Activated CD4-positive, alpha-beta T cell treated with anti-CD3 and anti-CD28 coated beads for 36 hours (primary cell): ENCODE results near the gene DNASE1L1. TPM values are rescaled to one million over a fixed set of nuclear protein-coding genes. Genes with fewer than 3 reads are reported as not detected.

ENCODE experiments used
- ATAC-seq: fragments of 200-7000 bp; cut with Tn5 transposase; one replicate; pipeline ENCODE4 v1.10.0; 2021; ENCODE audit warnings: mild to moderate bottlenecking, moderate library complexity
- CTCF ChIA-PET: fragments of 350-600 bp; sonication (Branson Sonifier 250); formaldehyde crosslinking; loops from one replicate; lab custom pipeline; 2021; ENCODE audit warnings: antibody characterized with exemption; lab: Charles Lee
- POLR2A ChIA-PET: fragments of 350-600 bp; sonication (Branson Sonifier 250); formaldehyde crosslinking; loops from one replicate; lab custom pipeline; 2021; ENCODE audit warnings: antibody characterized with exemption, inconsistent platforms; lab: Charles Lee
- DNase-seq: peaks from one replicate; pipeline ENCODE4 v3.0.0-alpha.2; 2020
- H3K27ac Mint-ChIP-seq: one replicate; pipeline ENCODE4 v1.8.0; 2021; ENCODE audit warnings: mixed read lengths
- H3K27me3 Mint-ChIP-seq: one replicate; pipeline ENCODE4 v1.8.0; 2021; ENCODE audit warnings: mixed read lengths
- H3K36me3 Mint-ChIP-seq: one replicate; pipeline ENCODE4 v1.8.0; 2021; ENCODE audit warnings: low read depth, mixed read lengths
- H3K4me1 Mint-ChIP-seq: one replicate; pipeline ENCODE4 v1.8.0; 2021; ENCODE audit warnings: mixed read lengths
- H3K4me3 Mint-ChIP-seq: one replicate; pipeline ENCODE4 v1.8.0; 2021; ENCODE audit warnings: mild to moderate bottlenecking, moderate library complexity, mixed read lengths
- H3K9me3 Mint-ChIP-seq: one replicate; pipeline ENCODE4 v1.8.0; 2021; ENCODE audit warnings: low read depth, mixed read lengths
- intact Hi-C, 2 experiments: fragments of 100-400 bp; cut with DNase I in 1 of 2; cut with micrococcal nuclease in 1 of 2; formaldehyde crosslinking; loops; one replicate each; pipeline versions ENCODE4 v1.14.2 to v1.15.1; 2022 to 2024; cut with DNase I, micrococcal nuclease
- microRNA-seq: library from miRNA; unstranded; fragments of <30 nt; microRNA quantifications from one replicate; pipeline ENCODE4 v1.2.0, GENCODE V29; 2021; ENCODE audit warnings: borderline replicate concordance
- total RNA-seq, 2 experiments: library from RNA; stranded (reverse); gene quantifications; one replicate each; pipeline ENCODE4 v1.2.3, GENCODE V29; 2021

Gene DNASE1L1
- total RNA-seq, 2 experiments from 2014 or later, result 12.6 to 13.4 TPM

- Mint-ChIP-seq H3K27me3 (no peaks in the 10 kb centered on the region), H3K36me3 (peaks cover 14% of the 10 kb centered on the region), H3K9me3 (no peaks in the 10 kb centered on the region), H3K4me3 (no peak overlapping the region), H3K4me1 (peaks cover 32% of the 10 kb centered on the region), H3K27ac (no peak overlapping the region)
- ATAC-seq (no peak), DNase-seq (no peak)
- intact Hi-C loops, result no loop called here
- ChIA-PET CTCF (no interaction called here), POLR2A (no interaction called here)
These were observed 54.5 kb downstream of the DNASE1L1 start for GRCh38 chrX:154354516-154354915.

GRCh38 chrX:154354013-154354412 is 55.0 kb downstream of the DNASE1L1 start:
- Mint-ChIP-seq H3K36me3 (peaks cover 14% of the 10 kb centered on the region), H3K4me1 (peaks cover 32% of the 10 kb centered on the region), H3K9me3 (no peaks in the 10 kb centered on the region), H3K4me3 (no peak overlapping the region), H3K27ac (no peak overlapping the region), H3K27me3 (no peaks in the 10 kb centered on the region)
- intact Hi-C loops, result no loop called here
- POLR2A ChIA-PET, result no interaction called here
- no peak for DNase-seq
- no peak for ATAC-seq
- CTCF ChIA-PET, result interaction anchor here (0.8 kb wide), 1 partner anchor 15 kb away, joined by 4 read pairs; no protein-coding TSS in a partner anchor

- Mint-ChIP-seq H3K9me3 (no peaks in the 10 kb centered on the region), H3K4me3 (no peak overlapping the region), H3K4me1 (peaks cover 27% of the 10 kb centered on the region), H3K36me3 (peaks cover 9% of the 10 kb centered on the region), H3K27me3 (no peaks in the 10 kb centered on the region), H3K27ac (no peak overlapping the region)
- ATAC-seq, result no peak
- DNase-seq, result no peak
- intact Hi-C loops, result no loop called here
- ChIA-PET POLR2A (no interaction called here), CTCF (interaction anchor here (0.8 kb wide), 1 partner anchor 15 kb away, joined by 4 read pairs; no protein-coding TSS in a partner anchor)
These were observed 55.7 kb downstream of the DNASE1L1 start for GRCh38 chrX:154353172-154353843.

DNA sequence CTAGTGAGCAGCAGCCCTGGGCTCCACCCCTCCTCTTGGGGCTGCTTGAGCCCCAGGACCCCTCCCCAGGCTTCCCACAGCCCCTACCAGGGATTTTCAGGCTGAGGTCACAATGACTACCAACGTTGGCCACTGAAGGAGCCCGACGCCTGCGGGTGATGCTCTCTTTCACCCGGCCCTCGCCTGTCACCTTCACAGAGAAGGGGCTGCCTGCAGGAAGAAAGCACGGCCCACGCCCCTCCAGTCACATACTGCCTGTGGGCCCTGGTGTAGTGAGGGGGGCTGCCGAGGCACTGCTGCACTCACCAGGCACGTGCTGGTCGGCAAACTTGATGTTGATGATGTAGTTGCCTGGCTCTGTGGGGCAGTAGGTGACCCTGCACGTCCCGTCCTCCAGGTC is 56.6 kb downstream of the DNASE1L1 start:
- no peak overlapping the region for H3K27ac Mint-ChIP-seq
- no peaks in the 10 kb centered on the region for H3K27me3 Mint-ChIP-seq
- ChIA-PET POLR2A (no interaction called here), CTCF (no interaction called here)
- no peak overlapping the region for H3K4me3 Mint-ChIP-seq
- H3K9me3 Mint-ChIP-seq, result no peaks in the 10 kb centered on the region
- H3K36me3 Mint-ChIP-seq, result peaks cover 11% of the 10 kb centered on the region
- no peak for ATAC-seq
- peaks cover 25% of the 10 kb centered on the region for H3K4me1 Mint-ChIP-seq
- intact Hi-C loops, result no loop called here
- no peak for DNase-seq

GRCh38 chrX:154352012-154352401 is 57.0 kb downstream of the DNASE1L1 start:
- POLR2A ChIA-PET, result no interaction called here
- Mint-ChIP-seq H3K4me1 (peaks cover 27% of the 10 kb centered on the region), H3K27ac (peak overlapping the region; percentile 13), H3K9me3 (no peaks in the 10 kb centered on the region), H3K4me3 (no peak overlapping the region), H3K27me3 (no peaks in the 10 kb centered on the region), H3K36me3 (peaks cover 10% of the 10 kb centered on the region)
- CTCF ChIA-PET, result no interaction called here
- intact Hi-C loops, result no loop called here
- ATAC-seq, result no peak
- no peak for DNase-seq

Small RNAs within 50 kb of the gene (microRNA-seq; reads per million reads assigned to microRNA genes)
- 1.1 reads per million for gene MIR6858

Other genes with a start within 250 kb of the DNASE1L1 start
- not detected for gene OPN1MW, start 226.7 kb downstream of the DNASE1L1 start, total RNA-seq
- gene OPN1MW2, start 189.5 kb downstream of the DNASE1L1 start, total RNA-seq, result not detected
- not detected for gene OPN1MW3, start 151.7 kb downstream of the DNASE1L1 start, total RNA-seq
- gene TEX28, start 114.1 kb downstream of the DNASE1L1 start, total RNA-seq, result not detected
- under 1 TPM in 1 of 2 experiments, not detected in 1; 0.23 TPM for gene TKTL1, start 113.5 kb downstream of the DNASE1L1 start, total RNA-seq
- 1,000 to 10,000 TPM in 1 of 2 experiments, 100 to 1,000 TPM in 1; 891 to 1,083 TPM for gene FLNA, start 34.6 kb downstream of the DNASE1L1 start, total RNA-seq
- gene EMD, start 30.0 kb downstream of the DNASE1L1 start, total RNA-seq, result 10 to 100 TPM; 75.9 to 89.4 TPM
- gene RPL10, start 10.9 kb downstream of the DNASE1L1 start, total RNA-seq, result 1,000 to 10,000 TPM; 1,286 to 2,705 TPM
- 10 to 100 TPM; 43.8 to 49.0 TPM for gene TAFAZZIN, start 2.3 kb upstream of the DNASE1L1 start, total RNA-seq
- gene ATP6AP1, start 19.4 kb upstream of the DNASE1L1 start, total RNA-seq, result 10 to 100 TPM; 25.6 to 28.6 TPM
- 100 to 1,000 TPM; 100 to 117 TPM for gene GDI1, start 27.9 kb upstream of the DNASE1L1 start, total RNA-seq
- 10 to 100 TPM; 40.9 to 50.0 TPM for gene FAM50A, start 34.9 kb upstream of the DNASE1L1 start, total RNA-seq
- 10 to 100 TPM; 23.2 to 25.3 TPM for gene PLXNA3, start 49.0 kb upstream of the DNASE1L1 start, total RNA-seq
- 10 to 100 TPM; 34.7 to 43.0 TPM for gene LAGE3, start 70.0 kb upstream of the DNASE1L1 start, total RNA-seq
- gene UBL4A, start 77.4 kb upstream of the DNASE1L1 start, total RNA-seq, result 10 to 100 TPM; 45.2 to 47.6 TPM
- 10 to 100 TPM; 10.4 to 11.3 TPM for gene SLC10A3, start 81.4 kb upstream of the DNASE1L1 start, total RNA-seq
- 10 to 100 TPM; 27.6 to 30.5 TPM for gene FAM3A, start 107.0 kb upstream of the DNASE1L1 start, total RNA-seq
- gene G6PD, start 137.6 kb upstream of the DNASE1L1 start, total RNA-seq, result 10 to 100 TPM; 63.1 to 72.5 TPM
- gene IKBKG, start 138.4 kb upstream of the DNASE1L1 start, total RNA-seq, result 10 to 100 TPM; 32.7 to 33.0 TPM
- not detected for gene CTAG1A, start 175.9 kb upstream of the DNASE1L1 start, total RNA-seq
- not detected for gene CTAG1B, start 210.0 kb upstream of the DNASE1L1 start, total RNA-seq
- gene CTAG2, start 244.3 kb upstream of the DNASE1L1 start, total RNA-seq, result not detected